ENCODE results near the gene SNX20.

The SNX20 gene

DNA sequence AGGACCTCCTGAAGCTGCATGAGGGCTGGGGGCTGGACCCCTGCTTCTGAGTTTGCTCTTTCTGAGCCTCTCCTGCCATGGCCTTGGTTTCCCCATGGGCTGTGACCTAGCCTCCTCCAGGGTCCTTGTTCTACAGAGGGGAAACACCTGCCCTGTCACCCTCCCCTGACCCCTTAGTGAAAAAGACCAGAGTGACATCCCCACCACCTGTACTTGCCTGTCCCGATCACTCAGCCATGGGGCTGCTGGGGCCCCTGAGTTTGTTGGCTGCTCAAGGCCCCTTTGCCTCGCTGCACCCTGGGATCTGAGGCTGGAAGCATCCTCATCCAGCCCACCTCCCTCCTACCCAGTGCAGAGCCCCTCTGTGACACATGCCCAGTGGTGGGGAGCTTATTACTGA is 13.1 kb upstream of the SNX20 start:
- no peaks in the 10 kb centered on the region for H3K79me2 ChIP-seq (ENCODE audit: insufficient read depth, low read length)
- H3K36me3 ChIP-seq (ENCODE audit: low read length): no peaks in the 10 kb centered on the region
- no peak overlapping the region for H2AFZ ChIP-seq (ENCODE audit: low read depth, low read length, severe bottlenecking)
- no peak overlapping the region for H3K4me2 ChIP-seq (ENCODE audit: low read depth, low read length, poor library complexity, severe bottlenecking)
- H3F3A ChIP-seq (ENCODE audit: insufficient read depth): no peaks in the 10 kb centered on the region
- no peak overlapping the region for H3K4me3 ChIP-seq (ENCODE audit: insufficient read depth, low read length, poor library complexity, severe bottlenecking)
- no peak overlapping the region for H3K27ac ChIP-seq (ENCODE audit: low read depth, low read length)
- H3K9me3 ChIP-seq (ENCODE audit: insufficient read depth, low read length): no peaks in the 10 kb centered on the region
- no peaks in the 10 kb centered on the region for H3K27me3 ChIP-seq (ENCODE audit: low read length)
- no peaks in the 10 kb centered on the region for H4K20me1 ChIP-seq (ENCODE audit: low read depth, low read length)
- no peak for TF ChIP-seq EZH2phosphoT487 (conservative IDR thresholded peaks at IDR 0.05; ENCODE audit: low read length)
- TF ChIP-seq, protein P1, sequence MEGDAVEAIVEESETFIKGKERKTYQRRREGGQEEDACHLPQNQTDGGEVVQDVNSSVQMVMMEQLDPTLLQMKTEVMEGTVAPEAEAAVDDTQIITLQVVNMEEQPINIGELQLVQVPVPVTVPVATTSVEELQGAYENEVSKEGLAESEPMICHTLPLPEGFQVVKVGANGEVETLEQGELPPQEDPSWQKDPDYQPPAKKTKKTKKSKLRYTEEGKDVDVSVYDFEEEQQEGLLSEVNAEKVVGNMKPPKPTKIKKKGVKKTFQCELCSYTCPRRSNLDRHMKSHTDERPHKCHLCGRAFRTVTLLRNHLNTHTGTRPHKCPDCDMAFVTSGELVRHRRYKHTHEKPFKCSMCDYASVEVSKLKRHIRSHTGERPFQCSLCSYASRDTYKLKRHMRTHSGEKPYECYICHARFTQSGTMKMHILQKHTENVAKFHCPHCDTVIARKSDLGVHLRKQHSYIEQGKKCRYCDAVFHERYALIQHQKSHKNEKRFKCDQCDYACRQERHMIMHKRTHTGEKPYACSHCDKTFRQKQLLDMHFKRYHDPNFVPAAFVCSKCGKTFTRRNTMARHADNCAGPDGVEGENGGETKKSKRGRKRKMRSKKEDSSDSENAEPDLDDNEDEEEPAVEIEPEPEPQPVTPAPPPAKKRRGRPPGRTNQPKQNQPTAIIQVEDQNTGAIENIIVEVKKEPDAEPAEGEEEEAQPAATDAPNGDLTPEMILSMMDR (IDR thresholded peaks at IDR 0.05; ENCODE audit: insufficient read depth, low read length, poor library complexity, severe bottlenecking): no peak
- H3K9me2 ChIP-seq (replicated peaks; ENCODE audit: insufficient read depth, low read length): no peaks in the 10 kb centered on the region
- no peak overlapping the region for H3K9ac ChIP-seq (ENCODE audit: low read length)

DNA sequence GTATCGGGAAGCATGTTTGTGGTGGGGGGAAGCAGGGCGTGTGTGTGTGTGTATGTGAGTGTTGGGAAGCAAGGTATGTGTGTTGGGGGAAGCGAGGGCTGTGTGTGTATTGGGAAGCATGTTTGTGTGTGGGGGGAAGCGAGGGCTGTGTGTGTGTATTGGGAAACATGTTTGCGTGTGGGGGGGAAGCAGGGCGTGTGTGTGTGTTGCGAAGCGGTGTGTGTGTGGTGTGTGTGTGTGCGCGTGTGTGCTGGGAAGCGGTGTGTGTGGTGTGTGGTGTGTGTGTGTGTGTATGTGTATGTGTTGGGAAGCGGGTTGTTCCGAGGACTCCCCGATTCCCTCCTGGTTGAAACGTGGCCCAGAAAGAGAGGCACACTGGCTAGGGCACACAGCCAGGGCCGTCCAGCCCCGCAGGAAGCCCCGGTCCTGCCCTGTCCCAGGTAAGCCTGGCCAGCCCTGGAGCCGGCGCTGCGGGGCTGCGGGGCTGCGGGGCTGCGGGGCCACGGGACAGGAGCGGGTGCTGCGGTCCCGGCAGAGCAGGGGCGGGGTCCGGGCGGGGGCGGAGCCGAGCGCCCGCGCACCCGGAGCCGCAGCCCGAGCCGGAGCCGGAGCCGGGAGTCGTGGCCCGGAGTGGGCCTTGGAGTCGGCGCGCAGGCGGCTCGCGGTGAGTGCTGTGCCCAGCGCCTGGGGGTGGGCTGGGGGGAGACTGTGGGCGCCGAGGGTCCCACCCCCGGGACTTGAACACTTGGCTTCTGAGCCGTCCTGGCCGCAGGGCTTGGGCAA is 12.1 kb upstream of the SNX20 start, which contains the start of gene NOD2:
Gene NOD2 (plus strand): TSS at position 608 of the 783 bp plus-strand sequence. CDS start 5,890 bp downstream, outside the sequence.
- H3K4me2 ChIP-seq (ENCODE audit: low read depth, low read length, poor library complexity, severe bottlenecking): no peak within 1 kb of the TSS
- no peak within 1 kb of the TSS for H3K4me3 ChIP-seq (ENCODE audit: insufficient read depth, low read length, poor library complexity, severe bottlenecking)
- H3K27me3 ChIP-seq (ENCODE audit: low read length): no peaks in the 10 kb centered on the region
- H3K79me2 ChIP-seq (ENCODE audit: insufficient read depth, low read length): no peaks in the 10 kb centered on the region
- no peaks in the 10 kb centered on the region for H3K9me3 ChIP-seq (ENCODE audit: insufficient read depth, low read length)
- no peaks in the 10 kb centered on the region for H3K9me2 ChIP-seq (replicated peaks; ENCODE audit: insufficient read depth, low read length)
- H4K20me1 ChIP-seq (ENCODE audit: low read depth, low read length): no peaks in the 10 kb centered on the region
- no peaks in the 10 kb centered on the region for H3F3A ChIP-seq (ENCODE audit: insufficient read depth)
- no peak within 1 kb of the TSS for H2AFZ ChIP-seq (ENCODE audit: low read depth, low read length, severe bottlenecking)
- no peaks in the 10 kb centered on the region for H3K36me3 ChIP-seq (ENCODE audit: low read length)
- H3K27ac ChIP-seq (ENCODE audit: low read depth, low read length): no peak within 1 kb of the TSS
- no peak for TF ChIP-seq EZH2phosphoT487 (conservative IDR thresholded peaks at IDR 0.05; ENCODE audit: low read length)
- TF ChIP-seq, protein P1 (IDR thresholded peaks at IDR 0.05; ENCODE audit: insufficient read depth, low read length, poor library complexity, severe bottlenecking): no peak
- no peak within 1 kb of the TSS for H3K9ac ChIP-seq (ENCODE audit: low read length)

DNA sequence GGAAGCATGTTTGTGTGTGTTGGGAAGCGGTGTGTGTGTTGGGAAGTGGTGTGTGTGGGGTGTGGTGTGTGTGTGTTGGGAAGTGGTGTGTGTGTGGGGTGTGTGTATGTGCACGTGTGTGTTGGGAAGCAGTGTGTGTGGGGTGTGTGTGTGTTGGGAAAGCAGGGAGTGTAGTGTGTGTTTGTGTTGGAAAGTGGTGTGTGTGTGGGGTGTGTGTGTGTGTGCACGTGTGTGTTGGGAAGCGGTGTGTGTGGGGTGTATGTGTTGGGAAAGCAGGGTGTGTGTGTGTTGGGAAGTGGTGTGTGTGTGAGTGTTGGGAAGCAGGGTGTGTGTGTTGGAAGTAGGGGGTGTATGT is 11.5 kb upstream of the SNX20 start:
- Histone ChIP-seq H3K79me2 (ENCODE audit: insufficient read depth, low read length) (no peaks in the 10 kb centered on the region), H3F3A (ENCODE audit: insufficient read depth) (no peaks in the 10 kb centered on the region), H3K9me3 (ENCODE audit: insufficient read depth, low read length) (no peaks in the 10 kb centered on the region), H4K20me1 (ENCODE audit: low read depth, low read length) (no peaks in the 10 kb centered on the region), H3K9me2 (replicated peaks; ENCODE audit: insufficient read depth, low read length) (no peaks in the 10 kb centered on the region), H3K27me3 (ENCODE audit: low read length) (no peaks in the 10 kb centered on the region), H3K36me3 (ENCODE audit: low read length) (no peaks in the 10 kb centered on the region), H3K4me3 (ENCODE audit: insufficient read depth, low read length, poor library complexity, severe bottlenecking) (no peak overlapping the region), H3K4me2 (ENCODE audit: low read depth, low read length, poor library complexity, severe bottlenecking) (no peak overlapping the region), H3K9ac (ENCODE audit: low read length) (no peak overlapping the region), H2AFZ (ENCODE audit: low read depth, low read length, severe bottlenecking) (no peak overlapping the region), H3K27ac (ENCODE audit: low read depth, low read length) (no peak overlapping the region)
- TF ChIP-seq, protein P1 (IDR thresholded peaks at IDR 0.05; ENCODE audit: insufficient read depth, low read length, poor library complexity, severe bottlenecking): no peak
- TF ChIP-seq EZH2phosphoT487 (conservative IDR thresholded peaks at IDR 0.05; ENCODE audit: low read length): no peak

Data from SU-DHL-6 (cell line).